ENCODE measurements around the gene MAPKBP1. TPM values are rescaled to one million over a fixed set of nuclear protein-coding genes. Genes with fewer than 3 reads are reported as not detected.
A peak's percentile ranks its signal among the peaks of the same experiment; 100 is the strongest.

MAPKBP1 gene
- total and polyA plus RNA-seq, 9 of the 15 experiments (the other 6 are each of a cell fraction or from before 2014, with no cell fraction given): 0.15 to 9.5 (median 4.5) TPM

DNA sequence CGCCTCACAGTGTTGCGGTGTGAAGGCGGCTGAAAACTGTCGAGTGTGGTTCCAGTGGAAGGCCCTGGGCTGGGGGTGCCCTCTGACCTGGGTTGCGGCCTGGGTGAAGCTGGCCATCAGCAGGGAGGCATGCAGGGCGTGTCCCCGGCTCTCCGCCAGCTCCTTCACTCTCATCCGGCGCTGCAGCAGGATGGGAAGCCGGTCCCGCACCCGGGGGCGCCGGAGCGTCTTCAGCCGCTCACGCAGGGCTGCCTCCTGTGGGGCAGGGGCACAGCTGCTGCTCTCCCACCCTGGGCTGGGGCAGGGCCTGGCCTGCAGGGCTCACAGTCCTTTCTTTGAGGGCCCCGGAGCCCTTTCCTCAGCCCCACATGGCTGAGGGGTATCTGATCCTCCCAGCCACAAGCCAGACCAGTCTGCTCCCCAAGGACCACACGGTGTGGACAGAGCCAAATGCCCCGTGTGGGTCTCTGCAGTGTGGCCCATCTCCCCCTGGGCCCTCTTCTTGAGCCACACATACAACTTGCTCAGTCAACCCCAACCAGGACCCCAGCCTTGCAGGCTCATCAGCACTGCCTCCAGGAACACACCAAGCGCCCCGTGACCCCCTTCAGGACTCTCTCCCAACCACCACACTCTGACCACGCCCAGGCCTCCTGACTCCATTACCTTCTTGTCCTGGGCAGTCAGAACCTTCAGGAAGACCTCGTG, 92.7 kb downstream of the MAPKBP1 start:
- Histone ChIP-seq H3K79me2 (ENCODE audit: control insufficient read depth, insufficient read depth, low read length) (no peaks in the 10 kb centered on the region), H3K27ac (ENCODE audit: extremely low read depth, low read depth, low read length) (no peak overlapping the region), H2AFZ (ENCODE audit: low read depth, low read length) (no peak overlapping the region), H3K9me1 (ENCODE audit: control insufficient read depth, insufficient read depth, low read length) (no peaks in the 10 kb centered on the region), H3K9ac (ENCODE audit: insufficient read depth in 1 of 2, low read depth in 2 of 2, low read length in 2 of 2) (0 out of 4 replicates have a peak overlapping the region, but pooled peaks of 1 of the 2 experiments have one; percentile 9), H3K4me2 (ENCODE audit: insufficient read depth, low read length) (no peak overlapping the region), H3K9me3 (replicated peaks; ENCODE audit: control insufficient read depth, insufficient read depth, low read depth, low read length) (no peaks in the 10 kb centered on the region), H3K27me3 (ENCODE audit: control insufficient read depth in 2 of 2, insufficient read depth in 2 of 2, low read length in 2 of 2) (peaks cover 80 to 96% of the 10 kb centered on the region in 2 experiments), H3K4me1 (replicated peaks in 1 of 2; ENCODE audit: control insufficient read depth in 2 of 2, insufficient read depth in 2 of 2, low read length in 2 of 2) (peaks cover 0 to 47% of the 10 kb centered on the region in 2 experiments; a peak in 3 of 5 replicates), H3K36me3 (ENCODE audit: control insufficient read depth, insufficient read depth, low read length) (no peaks in the 10 kb centered on the region), H4K20me1 (replicated peaks; ENCODE audit: control insufficient read depth, insufficient read depth, low read length) (peaks cover 31% of the 10 kb centered on the region), H3K4me3 (no peak overlapping the region)
- FAIRE-seq: no peak
- intact Hi-C loops (cut with micrococcal nuclease) (no loop called here), in situ Hi-C loops (cut with MboI) (no loop called here)
- peak in 1 of 4 experiments; percentile 39 for DNase-seq (ENCODE audit: extremely low read depth in 1 of 4, low spot score in 3 of 4)
- WGBS (ENCODE audit: insufficient coverage, low coverage, missing lambda C conversion rate): 24% methylated on average over 22 of the region's 25 CpGs
- TF ChIP-seq, protein P1, sequence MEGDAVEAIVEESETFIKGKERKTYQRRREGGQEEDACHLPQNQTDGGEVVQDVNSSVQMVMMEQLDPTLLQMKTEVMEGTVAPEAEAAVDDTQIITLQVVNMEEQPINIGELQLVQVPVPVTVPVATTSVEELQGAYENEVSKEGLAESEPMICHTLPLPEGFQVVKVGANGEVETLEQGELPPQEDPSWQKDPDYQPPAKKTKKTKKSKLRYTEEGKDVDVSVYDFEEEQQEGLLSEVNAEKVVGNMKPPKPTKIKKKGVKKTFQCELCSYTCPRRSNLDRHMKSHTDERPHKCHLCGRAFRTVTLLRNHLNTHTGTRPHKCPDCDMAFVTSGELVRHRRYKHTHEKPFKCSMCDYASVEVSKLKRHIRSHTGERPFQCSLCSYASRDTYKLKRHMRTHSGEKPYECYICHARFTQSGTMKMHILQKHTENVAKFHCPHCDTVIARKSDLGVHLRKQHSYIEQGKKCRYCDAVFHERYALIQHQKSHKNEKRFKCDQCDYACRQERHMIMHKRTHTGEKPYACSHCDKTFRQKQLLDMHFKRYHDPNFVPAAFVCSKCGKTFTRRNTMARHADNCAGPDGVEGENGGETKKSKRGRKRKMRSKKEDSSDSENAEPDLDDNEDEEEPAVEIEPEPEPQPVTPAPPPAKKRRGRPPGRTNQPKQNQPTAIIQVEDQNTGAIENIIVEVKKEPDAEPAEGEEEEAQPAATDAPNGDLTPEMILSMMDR (IDR thresholded peaks at IDR 0.05 in 2 of 3, conservative IDR thresholded peaks at IDR 0.05 in 1 of 3; ENCODE audit: insufficient read depth in 2 of 3, low read depth in 1 of 3, low read length in 3 of 3): no peak
- no peak for TF ChIP-seq HMG20A (CRISPR knock-in tag; conservative IDR thresholded peaks at IDR 0.05)
- TF ChIP-seq ZKSCAN1 (IDR thresholded peaks at IDR 0.05; ENCODE audit: low read depth, low read length): no peak
- no peak for TF ChIP-seq FOXA3 (CRISPR knock-in tag; conservative IDR thresholded peaks at IDR 0.05 in 1 of 2, IDR thresholded peaks at IDR 0.05 in 1 of 2)
- TF ChIP-seq ESRRB (CRISPR knock-in tag; IDR thresholded peaks at IDR 0.05; ENCODE audit: borderline replicate concordance): no peak
- TF ChIP-seq ZC3H8 (IDR thresholded peaks at IDR 0.05): no peak
- TF ChIP-seq, protein P2, sequence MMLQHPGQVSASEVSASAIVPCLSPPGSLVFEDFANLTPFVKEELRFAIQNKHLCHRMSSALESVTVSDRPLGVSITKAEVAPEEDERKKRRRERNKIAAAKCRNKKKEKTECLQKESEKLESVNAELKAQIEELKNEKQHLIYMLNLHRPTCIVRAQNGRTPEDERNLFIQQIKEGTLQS (IDR thresholded peaks at IDR 0.05): no peak
- TF ChIP-seq, protein P2 (CRISPR knock-in tag; conservative IDR thresholded peaks at IDR 0.05): no peak
- no peak for TF ChIP-seq HCFC1 (IDR thresholded peaks at IDR 0.05; ENCODE audit: low read depth, low read length)
- no peak for TF ChIP-seq ZBED1 (IDR thresholded peaks at IDR 0.05)
- TF ChIP-seq SREBF1 (IDR thresholded peaks at IDR 0.05; ENCODE audit: borderline replicate concordance, low read depth, low read length): no peak
- no peak for TF ChIP-seq ASH1L (IDR thresholded peaks at IDR 0.05; ENCODE audit: borderline replicate concordance, low read depth, partially characterized antibody)
- TF ChIP-seq, protein P3, sequence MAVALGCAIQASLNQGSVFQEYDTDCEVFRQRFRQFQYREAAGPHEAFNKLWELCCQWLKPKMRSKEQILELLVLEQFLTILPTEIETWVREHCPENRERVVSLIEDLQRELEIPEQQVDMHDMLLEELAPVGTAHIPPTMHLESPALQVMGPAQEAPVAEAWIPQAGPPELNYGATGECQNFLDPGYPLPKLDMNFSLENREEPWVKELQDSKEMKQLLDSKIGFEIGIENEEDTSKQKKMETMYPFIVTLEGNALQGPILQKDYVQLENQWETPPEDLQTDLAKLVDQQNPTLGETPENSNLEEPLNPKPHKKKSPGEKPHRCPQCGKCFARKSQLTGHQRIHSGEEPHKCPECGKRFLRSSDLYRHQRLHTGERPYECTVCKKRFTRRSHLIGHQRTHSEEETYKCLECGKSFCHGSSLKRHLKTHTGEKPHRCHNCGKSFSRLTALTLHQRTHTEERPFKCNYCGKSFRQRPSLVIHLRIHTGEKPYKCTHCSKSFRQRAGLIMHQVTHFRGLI (CRISPR knock-in tag; IDR thresholded peaks at IDR 0.05): no peak
- TF ChIP-seq GABPB2 (CRISPR knock-in tag; conservative IDR thresholded peaks at IDR 0.05): no peak
- TF ChIP-seq ZNF263 (CRISPR knock-in tag; IDR thresholded peaks at IDR 0.05; ENCODE audit: borderline replicate concordance): no peak
- TF ChIP-seq CBX3 (IDR thresholded peaks at IDR 0.05; ENCODE audit: borderline replicate concordance in 1 of 2, low read length in 2 of 2): no peak
- TF ChIP-seq SUPT5H (IDR thresholded peaks at IDR 0.05): no peak
- ChIA-PET POLR2A (interaction anchor here (0.5 to 0.8 kb wide), 4 partner anchors 8 to 256 kb away, joined by 3 to 4 read pairs (median 3); no protein-coding TSS in a partner anchor), CTCF (ENCODE audit: low intra/inter-chr PET ratio) (no interaction called here)
- ATAC-seq: no peak
- BruUV-seq (replicated peaks): no TSS peak

All from K562 (cell line).